Upper lobe of left lung (tissue), 4 donors: ENCODE measurements around the gene ANKRD28.

ENCODE experiments used
- CTCF ChIP-seq, 6 experiments: fragments of 450-650 bp in 4 of 6; fragments of 200-600 bp in 2 of 6; sonication (generic) in 2 of 6; IDR thresholded peaks; one replicate each; pipeline ENCODE4 v1.5.1; 2016 to 2019; ENCODE audit warnings: antibody characterized with exemption in 6 of 6
- EP300 ChIP-seq, 4 donors: sonication (generic); formaldehyde crosslinking; IDR thresholded peaks; one replicate each; pipeline ENCODE4 v1.5.1; 2017; ENCODE audit warnings: antibody characterized with exemption in 4 of 4, control low read depth in 2 of 4
- POLR2A ChIP-seq, 4 donors: fragments of 450-650 bp; IDR thresholded peaks; one replicate each; pipeline ENCODE4 v1.5.1; 2016 to 2017; ENCODE audit warnings: antibody characterized with exemption in 4 of 4, mild to moderate bottlenecking in 2 of 4

GRCh38 chr3:15846606-15847005 is 48.8 kb upstream of the ANKRD28 start:
- TF ChIP-seq CTCF (IDR thresholded peaks at IDR 0.05) = no peak
- no peak for TF ChIP-seq POLR2A (IDR thresholded peaks at IDR 0.05)
- TF ChIP-seq EP300 (IDR thresholded peaks at IDR 0.05) = no peak
